ENCODE results near the gene IFI27L1.

The IFI27L1 gene, protein sequence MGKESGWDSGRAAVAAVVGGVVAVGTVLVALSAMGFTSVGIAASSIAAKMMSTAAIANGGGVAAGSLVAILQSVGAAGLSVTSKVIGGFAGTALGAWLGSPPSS

DNA sequence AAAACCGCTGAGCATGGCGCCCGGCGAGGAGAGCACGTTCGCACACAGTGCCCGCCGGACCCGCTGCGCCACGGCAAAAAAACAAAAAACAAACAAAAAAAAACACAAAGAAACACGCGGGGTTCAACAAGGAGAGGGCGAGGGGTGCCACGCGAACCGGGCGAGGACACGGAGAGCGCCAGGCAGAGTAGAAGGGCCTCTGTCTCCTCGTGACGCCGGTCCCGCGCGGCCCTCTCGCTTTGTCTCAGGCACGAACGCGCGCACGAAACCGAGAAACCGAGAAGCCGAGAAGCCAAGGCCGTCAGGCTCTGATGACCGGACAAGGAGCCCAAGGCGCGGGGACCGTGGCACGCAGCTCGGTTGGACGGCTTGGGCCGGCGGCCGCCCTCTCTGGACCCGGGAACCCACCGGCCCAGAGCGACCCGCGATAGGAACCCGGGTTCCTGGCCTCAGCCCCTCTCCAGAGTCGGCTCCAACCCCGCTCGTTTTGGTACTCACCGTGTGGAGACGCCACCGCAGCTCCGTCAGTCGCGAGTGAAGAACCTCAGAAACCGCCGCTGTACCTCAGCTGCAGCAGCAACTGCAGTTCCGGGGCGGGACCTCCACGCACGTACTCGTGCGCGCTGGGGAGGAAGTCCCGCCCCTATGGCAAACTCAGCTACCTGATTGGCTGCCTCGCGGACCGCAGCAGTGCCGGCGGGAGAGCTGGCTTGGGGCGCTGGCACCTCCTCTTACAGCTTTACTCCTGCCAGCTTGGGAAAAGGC, at the start of gene IFI27L1, which contains the start of gene DDX24:
TSS of gene IFI27L1 (plus strand) at position 690 of the 765 bp plus-strand sequence. CDS start 15,628 bp downstream, outside the sequence.
TSS of gene DDX24 (minus strand) at position 582 of the 765 bp plus-strand sequence. CDS start 1,460 bp downstream, outside the sequence.
- no peak for FAIRE-seq

DNA sequence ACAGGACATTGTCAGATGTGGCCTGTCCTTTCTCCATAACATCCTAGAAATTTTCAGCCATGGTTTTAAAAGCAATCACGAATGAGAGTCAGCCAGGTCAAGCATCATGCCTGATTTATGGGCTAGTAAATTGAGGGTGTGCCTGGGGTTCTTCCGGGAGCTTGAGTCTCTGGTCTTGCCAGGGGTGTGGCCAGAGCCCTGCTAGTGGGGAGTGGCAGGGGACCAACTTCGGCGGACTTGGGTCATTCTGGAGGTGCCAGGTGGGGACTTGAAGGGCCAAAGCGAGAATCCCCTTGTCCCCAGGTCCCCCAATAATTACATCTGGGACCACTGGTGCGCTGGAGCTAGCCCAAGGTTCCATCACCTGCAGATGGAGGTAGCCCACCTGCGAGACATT, 49.2 kb upstream of the IFI27L1 start:
- no peak for FAIRE-seq

DNA sequence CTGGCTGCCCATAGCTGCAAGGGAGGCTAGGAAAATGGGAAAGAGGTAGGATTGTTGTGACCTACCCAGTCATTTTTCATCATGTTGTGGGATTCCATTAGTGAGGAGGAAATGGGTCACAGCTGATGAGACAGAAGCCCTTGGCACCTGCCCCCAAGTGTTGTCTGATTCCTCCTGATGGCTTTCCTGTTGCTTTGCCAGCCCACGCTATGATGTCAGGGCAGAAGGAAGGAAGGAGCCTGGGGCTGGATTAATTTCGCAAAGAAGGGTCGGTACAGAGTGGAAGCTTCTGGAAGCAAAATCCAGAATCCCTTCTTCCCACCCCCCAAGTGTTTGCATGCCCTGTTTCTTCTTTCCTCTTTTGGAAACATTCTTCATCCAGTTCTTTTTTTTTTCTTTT, 46.2 kb upstream of the IFI27L1 start:
- no peak for FAIRE-seq

DNA sequence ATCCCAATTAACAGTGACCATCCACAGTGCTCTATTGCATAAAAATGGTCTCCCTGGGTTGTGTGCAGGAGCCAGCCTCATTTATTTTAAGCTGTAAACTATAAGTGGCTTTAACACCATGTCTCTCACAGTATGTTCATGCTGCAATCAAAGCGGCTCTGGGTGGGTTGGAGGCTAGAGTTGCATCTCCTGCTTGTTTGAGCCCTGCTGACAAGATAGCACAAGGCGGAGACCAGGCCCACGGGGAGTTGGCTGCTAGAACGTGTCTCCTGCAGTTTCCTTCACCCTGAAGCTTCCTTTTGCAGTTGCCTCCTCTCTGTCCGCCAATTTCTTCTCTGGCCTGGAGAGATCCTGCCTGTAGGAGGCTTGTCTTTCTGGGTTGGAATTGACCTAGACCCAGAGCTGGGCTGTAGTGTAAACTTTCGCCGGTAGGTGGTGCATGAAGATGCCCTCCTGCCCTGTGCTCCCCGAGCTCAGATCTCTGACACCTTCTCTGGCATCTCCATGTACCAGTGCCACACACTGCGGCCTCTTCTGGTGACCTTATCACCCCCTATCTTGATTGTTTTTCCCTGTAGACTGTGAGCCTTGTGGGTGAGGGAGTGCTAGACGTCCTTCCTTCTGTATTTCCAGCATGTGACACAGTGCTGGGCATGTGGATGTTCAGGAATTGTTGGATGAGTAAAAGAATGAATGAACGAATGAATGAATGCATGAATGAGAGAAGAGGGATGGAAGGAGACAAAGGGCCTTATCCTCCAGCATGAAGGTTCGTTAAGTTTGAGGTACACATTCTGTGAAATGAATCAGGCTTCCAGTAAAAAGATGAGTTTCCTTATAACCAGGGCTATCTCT, 44.6 kb upstream of the IFI27L1 start:
- peak; percentile 33 for FAIRE-seq

DNA sequence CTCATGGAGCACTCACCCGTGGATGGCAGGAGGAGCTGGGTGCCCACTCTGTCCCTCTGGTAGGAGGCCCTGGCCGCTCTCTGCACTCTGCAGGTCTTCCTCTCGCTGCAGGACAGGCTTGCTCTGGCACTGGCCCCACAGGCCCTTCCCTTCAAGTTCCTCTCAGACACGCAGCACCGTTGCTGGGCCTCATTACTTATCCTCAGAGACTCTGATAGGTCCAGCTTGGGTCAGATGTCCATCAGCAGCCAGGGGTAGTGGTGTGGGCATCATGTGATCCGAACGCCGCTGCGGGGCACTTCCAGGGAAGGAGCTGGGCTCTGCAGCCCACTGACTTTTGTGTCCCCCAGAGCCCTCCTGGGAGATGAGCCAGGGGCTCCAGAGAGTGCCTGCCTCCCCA, 43.2 kb upstream of the IFI27L1 start:
- FAIRE-seq: no peak

DNA sequence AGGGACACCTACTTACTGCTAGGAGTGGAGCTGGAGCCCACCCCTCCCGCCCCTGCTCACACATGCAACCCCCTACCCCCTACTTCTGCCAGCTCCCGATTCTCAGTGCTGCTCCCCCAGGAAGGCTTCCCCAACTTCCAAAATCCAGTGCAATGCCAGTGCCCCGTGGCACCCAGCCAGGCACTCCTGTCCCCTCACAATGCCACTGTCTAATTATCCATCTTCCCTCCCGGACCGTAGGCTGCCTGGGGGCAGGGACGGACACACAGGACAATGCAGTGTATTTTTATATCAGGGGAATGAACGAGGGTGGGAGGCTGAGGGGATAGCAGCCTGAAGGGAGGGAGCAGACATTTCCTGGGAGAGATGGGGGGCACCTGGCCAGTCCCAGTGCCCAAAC, 42.6 kb upstream of the IFI27L1 start:
- FAIRE-seq: no peak

DNA sequence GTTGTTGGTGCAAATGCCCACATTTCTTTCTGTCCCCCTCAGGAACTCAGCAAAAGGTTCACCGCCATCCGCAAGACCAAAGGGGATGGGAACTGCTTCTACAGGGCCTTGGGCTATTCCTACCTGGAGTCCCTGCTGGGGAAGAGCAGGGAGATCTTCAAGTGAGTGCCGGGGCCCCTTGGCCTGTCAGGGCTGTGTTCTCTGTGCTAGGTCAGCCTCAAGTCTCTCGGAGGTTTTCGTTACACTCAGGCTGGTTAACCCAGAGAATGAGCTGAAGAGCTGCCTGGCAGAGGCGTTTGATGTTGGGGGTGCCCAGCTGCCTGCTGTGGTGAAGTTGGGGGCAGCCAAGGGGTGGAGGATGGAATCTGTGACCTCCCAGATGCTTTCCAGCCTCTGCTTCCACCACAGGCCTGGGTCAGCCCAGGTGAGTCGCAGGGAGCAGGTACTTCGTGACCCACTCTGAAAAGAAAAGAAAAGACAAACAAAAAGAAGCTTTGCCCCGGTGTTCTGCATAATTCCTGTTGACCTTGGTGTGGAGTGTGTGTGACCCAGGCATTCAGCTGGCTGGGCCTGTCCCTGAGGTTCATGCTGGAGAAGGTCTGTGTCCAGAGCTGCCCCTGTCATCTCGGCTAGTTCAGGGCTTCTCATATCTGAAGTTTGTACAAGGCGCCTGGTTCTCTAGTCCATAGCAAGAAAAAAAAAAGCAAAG, 42.0 kb upstream of the IFI27L1 start:
- FAIRE-seq: no peak

DNA sequence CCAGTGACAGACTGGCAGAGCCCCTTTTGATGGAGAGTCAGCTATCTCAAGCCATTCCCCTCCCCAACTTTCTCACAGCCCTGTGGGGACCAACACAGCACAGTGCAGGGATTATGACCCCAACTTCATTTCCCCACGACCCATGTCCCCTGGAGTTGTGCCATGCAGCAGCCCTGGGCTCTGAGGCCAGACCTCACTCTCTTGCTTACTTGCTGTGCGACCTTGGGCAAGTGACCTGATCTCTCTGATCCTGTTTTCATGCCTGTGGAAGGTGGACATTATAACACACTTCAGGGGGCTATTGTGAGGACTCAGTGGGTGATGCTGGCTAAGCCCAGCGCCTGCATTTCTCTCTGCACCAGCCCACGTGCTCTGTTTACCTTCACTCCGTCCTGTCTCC, 40.9 kb upstream of the IFI27L1 start:
- no peak for FAIRE-seq

DNA sequence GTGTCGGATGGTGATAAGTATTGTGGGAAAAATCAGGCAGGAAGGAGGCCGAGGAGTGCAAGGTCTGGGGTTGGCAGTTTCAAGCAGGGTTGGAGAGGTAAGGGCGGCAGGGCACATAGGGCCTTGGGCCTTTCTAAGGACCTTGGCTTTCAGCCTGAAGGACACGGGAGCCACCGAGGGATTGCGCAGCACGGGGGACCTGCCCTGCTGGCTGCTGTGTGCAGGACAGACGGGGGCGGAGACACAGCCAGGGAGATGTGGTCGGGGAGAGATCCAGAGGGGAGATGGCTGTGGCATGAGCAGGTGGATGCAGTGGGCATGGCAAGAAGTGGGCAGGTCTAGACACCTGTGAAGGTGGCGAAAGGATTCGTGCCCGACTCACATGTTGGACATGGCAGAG, 40.3 kb upstream of the IFI27L1 start:
- FAIRE-seq: no peak

DNA sequence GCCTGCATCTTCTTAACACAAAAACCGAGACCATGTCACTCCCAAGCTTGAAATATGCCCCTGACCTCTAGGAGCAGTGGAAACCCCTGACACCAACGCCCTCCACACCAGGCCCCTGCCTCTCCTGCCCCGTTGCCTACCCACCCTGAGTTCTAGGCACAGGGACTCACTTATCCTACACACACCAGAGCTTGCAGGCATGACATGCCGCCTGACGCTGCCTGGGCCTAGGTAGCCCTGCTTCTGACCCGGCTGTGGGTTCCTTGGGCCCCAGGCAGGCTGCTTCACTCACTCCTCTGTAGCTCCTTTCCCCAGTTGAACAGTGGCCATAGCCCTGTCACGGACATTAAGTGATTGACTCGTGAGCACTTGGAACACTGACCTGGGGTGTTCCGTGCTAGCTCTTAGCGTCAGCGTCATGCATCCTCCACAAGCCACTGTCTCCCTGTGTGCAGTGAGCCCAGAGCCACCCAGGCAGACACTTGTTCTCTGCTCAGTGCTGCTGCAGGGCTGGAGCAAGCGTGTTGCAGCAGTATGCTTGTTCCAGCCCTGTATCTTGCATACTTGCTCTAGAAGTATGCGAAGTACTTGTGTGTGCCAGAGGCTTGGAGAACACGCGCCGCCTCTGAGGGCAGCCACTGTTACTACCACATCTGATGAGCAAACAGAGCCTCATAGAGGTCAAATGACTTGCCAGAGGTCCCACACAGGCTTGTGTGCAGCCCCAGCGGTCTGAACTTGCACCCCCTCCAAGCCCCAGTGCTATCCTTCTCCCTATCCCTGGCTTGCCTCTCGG, 39.4 kb upstream of the IFI27L1 start:
- no peak for FAIRE-seq

DNA sequence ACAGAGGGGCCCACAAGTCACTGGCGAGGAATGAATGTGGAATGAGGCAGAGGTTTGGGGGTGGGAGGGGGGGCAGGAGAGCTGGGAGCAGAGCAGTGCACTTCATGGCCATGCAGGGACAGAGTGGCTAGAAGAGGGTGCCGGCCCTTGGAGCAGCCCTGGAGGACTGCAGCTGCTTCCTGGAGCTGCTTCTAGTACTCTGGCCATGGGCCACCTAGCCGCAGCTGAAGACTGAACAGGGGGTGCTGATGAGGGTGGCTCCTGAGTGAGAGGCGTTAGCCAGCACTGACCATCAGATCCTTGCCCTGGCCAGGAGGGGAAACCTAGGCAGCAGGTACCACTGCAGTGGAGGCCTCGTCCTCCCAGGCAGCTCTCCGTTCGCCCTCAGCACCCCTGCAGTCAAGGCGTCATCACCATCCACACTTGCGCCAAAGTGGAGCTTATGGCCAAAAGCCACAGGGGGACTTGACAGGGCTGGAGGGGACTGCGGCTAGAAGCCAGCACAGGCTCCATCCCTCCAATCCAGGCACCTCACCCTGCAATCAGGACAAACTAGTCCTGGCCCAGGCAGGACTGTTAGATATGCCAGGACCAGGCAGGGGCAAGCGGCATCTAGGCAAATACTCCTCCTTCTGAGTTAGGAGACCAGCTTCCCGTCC, 38.5 kb upstream of the IFI27L1 start:
- FAIRE-seq: no peak

DNA sequence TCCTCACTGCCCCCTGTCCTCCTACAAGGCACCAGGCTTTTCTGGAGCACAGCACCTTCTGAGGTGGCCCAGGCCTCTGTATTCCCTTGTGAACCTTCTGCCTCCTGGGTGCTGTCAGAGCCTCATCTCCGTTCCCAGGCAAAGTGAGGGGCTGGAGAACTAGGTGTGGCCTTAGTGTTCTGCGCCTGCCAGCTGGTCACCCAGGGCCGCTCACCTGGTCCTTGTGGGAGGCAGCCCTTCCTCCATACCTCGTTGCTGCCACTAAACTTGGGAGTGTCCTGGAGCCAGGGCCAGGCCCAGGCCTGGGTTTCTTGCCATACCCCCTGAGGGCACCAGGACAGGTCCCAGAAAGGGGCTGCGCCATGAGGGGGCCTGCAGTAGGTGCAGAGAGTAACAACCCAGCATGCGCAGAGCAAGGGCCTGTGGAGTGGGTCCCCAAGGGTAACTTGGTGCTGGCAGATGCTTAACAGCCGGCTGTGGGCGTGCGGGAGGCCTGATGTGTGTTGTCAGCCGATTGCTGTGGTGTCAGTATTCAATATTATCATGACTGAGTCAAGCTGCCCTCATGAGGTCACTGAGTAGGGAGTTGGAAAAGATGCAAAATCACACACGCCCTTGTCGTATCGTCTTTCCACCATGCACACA, 37.9 kb upstream of the IFI27L1 start:
- no peak for FAIRE-seq

DNA sequence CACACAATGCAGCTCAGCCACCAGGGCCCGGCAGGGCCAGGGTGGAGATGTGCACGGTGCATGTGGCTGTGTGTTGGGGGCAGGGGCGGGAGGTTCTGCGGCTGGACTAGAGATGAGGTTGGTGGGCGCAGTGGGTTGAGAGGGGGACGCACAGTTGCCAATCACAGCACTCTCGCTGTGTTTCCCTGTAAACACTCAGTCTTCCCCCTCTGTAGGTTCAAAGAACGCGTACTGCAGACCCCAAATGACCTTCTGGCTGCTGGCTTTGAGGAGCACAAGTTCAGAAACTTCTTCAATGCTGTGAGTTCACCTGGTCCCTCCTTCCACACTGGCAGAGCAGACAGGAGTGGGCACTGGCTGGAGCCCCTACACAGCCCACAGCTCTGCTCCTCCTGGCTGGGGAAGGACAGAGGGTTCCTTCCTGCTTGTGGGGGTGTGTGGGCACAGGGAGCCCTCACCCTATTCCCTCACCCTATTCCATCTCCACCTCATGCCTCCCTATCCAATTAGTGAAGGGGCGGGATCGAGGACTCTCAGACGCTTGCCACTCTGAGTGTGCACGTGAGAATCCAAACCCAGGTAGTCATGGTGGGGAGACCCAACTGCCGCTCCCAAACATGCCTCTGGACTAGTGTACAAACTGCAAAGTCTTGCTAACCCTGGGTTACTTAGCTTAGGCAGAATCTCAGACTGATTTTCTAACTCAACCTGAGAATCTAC, 37.2 kb upstream of the IFI27L1 start:
- FAIRE-seq: no peak

DNA sequence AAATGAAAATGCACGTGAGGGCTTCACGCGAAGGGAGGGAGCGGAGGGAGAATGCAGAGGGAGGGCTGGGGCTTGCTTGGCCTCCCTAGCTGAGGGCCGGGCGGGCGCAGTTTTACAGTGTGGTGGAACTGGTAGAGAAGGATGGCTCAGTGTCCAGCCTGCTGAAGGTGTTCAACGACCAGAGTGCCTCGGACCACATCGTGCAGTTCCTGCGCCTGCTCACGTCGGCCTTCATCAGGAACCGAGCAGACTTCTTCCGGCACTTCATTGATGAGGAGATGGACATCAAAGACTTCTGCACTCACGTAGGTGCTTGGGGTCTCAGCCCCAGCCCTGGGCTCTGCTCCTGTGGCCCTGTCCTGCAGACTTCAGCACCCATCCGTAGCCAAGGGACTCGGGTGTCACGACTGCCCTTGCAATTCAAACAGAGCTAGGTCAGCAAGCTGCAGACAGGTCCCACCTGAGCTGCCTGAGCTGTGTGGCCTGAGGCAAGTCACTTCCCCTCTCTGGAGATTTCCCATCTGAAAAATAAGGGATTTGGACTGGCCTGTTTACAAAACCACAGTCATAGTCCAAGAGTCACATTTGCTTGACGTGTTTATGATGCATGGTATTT, 36.5 kb upstream of the IFI27L1 start:
- FAIRE-seq: no peak

DNA sequence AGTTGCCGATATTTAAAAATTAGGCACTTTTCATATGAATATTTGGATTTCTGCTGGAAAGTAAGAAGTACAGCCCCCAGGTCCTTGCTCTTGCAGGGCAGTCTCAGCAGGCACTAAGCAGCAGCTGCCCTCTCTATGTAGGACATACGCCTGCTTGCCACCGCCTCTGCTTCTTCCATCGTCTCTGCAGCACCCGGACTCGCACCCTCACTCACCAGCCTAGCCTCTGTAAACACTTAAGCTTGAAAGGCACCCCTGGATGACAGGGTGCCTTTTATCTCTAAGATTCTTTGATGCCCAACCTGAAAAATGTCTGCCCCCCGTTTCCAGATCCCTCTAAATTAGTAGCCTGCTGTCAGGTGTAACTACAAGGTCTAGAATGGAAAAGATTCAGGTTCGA, 36.0 kb upstream of the IFI27L1 start:
- no peak for FAIRE-seq

DNA sequence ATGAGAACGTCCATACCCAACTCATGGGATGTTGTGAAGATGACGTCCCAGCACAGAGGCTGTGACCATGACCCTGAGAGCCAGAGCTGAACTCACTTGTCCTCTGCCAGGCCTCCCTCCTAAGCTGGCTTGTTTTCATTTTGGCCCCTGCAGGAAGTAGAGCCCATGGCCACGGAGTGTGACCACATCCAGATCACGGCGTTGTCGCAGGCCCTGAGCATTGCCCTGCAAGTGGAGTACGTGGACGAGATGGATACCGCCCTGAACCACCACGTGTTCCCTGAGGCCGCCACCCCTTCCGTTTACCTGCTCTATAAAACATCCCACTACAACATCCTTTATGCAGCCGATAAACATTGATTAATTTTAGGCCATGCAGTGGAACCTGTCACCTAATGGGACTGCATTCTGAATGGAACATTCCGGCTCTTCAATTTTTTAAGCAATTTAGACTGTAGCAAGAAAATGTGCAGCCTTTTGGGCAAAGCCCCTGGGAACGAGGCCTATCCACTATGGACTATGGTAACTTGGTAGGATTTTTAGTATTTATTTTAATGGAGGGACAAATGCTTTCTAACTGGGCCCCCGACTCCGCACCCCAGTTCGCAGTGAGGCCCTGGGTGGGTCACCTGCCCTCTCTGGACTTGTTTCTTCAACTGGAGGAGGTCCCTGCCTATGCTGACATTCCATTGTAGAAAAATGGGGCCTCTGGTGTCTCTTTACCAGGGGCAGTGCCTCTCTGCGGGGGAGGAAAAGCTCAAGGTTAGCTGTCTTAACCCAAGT, 35.4 kb upstream of the IFI27L1 start:
- no peak for FAIRE-seq

DNA sequence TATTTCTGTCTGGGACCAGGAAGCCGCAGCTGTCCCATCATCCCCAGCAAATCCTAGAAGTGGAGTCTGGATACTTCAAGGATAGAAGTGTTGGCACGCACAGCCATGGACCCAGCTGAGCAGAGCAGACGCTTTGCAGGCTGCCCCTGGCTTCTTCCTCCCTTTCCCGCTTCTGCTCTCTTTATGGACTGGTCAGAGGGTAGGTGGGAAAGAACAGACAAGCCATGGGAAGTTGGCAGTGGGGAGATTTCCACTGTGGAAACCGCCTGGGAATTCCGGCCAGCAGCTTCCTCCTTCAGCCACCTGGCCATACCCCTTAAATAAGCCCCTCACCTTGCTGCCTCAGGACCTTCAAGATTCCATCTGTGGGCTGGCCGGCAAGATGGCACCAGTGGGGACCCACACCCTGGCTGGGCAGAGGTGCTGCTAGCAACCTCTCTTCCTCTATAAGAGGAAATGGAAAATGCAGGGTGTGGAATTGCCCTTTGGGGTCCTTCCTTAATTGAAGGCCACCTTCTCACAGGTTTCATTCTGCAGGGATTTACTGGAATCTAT, 34.3 kb upstream of the IFI27L1 start:
- FAIRE-seq: no peak

DNA sequence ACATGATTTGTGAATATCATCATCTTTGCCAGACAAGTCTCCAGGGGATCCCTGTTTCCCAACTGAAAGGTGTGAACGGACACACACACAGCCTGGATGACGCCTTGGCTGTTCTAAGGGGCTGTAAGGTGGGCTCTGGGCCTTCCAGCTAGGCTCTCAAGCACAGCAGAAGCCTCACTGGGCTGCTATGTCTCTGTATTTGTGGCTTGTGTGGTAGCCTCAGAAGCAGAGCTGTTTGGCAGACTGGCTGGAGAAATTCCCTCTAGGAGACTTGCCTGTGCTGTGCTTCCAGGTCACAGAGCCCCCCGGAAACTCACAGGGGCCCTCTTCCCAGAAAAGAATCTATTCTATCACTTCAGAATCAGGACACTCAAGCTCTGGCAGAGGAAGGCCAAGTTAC, 33.5 kb upstream of the IFI27L1 start:
- FAIRE-seq: no peak
